HUDEP-2 (cell line): ENCODE results near the gene AGAP6.
"Not testable (repeated sequence)": the region's sequence is repeated elsewhere in the genome, so short reads cannot be mapped to it uniquely, and the experiment has no call there.

ENCODE experiments used
- DNase-seq, 76 experiments: peaks; one replicate each; lab custom pipeline; 2025; ENCODE audit not compliant: unreplicated experiment in 76 of 76; lab: John Stamatoyannopoulos, UW

AGAP6 gene

DNA sequence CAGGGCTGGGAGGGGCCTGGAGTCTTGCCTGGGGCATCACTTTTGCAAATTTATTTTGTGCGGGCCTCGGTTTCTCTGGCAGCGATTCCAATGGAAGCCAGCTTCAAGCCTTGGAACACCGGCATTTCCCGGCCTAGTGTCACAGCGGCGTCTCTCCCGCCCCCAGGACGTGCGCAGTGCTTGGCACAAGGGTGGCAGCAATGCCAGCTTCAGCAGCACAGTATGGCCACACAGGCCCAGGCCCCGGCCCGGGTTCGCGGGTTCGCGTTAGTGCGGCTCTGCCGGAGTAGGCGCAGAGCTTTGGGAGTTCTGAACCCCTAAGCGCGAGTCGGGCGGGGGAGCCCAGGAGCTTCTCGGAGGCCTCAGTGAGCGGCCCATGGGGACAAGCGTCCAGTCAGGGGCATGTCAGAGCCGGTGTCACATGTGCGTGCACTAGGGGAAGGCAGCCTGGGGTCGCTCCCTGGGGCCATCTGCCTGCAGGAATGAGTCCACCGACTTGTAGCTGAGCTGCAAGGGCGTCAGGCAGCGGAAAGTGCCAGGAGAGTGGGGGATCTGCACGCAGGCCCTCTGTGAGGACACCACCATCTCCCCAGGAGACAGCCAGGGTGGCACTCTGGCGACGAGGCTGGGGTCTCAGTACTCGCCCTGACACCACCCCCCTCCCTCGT, 36.6 kb downstream of the AGAP6 start:
- DNase-seq = not testable (repeated sequence)

DNA sequence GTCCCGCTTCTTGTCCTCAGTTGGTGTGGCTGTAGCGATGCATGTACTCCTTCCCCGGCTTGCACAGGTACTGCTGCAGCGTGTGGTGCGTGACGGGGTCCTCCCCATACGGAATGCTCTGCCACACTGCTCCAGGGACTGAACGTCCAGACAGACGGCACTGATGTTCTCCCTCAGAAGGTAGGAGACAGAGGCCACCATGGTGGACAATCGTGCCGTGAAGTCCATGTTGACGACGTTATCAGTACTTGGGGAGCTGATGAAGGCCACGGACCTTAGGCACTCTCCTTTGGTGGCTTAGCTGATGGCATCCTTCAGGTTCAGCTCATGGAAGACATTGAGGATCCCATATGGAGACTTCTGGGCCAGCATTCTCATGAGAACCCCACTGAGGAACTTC, 37.4 kb downstream of the AGAP6 start:
- no peak for DNase-seq

DNA sequence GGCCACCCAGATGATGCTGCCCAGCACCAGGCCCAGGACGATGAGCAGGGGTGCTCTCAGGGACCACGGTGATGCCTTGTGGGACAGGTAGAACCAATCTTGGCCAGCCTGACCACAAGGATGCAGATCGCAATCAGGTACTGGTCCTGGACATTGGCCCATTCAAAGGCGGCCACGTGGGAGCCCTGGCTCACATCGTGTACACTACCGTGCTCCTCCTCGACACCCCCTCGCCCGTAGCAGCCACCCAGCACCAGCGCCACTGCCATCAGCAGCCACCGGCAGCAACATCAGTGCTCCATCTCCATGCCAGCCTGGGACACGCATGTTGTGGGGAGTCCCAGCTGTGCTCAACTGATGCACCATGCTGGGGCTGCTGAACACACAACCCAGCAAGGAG, 39.0 kb downstream of the AGAP6 start:
- DNase-seq = no peak

- no peak for DNase-seq
Measured at GRCh38 chr10:50033481-50033880, 45.3 kb downstream of the AGAP6 start.

DNA sequence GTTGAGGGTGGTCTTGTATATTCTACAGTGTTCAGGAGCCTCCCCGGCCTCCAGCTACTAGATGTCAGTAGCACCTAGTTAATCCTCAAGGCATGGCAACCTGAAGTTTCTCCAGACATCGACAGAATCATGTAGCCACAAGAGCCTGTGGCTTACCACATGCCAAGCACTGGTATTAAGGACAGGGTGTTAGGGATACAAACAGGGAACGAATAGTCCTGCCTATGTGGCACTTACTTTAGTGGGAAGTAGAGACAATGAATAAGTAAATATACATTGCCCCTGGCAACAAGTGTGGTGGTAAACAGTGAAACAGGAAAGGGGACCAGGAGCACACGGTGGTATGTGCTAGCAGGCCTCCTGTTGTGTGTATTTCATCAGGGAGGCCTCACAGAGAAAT, 47.1 kb downstream of the AGAP6 start:
- not testable (repeated sequence) for DNase-seq

DNA sequence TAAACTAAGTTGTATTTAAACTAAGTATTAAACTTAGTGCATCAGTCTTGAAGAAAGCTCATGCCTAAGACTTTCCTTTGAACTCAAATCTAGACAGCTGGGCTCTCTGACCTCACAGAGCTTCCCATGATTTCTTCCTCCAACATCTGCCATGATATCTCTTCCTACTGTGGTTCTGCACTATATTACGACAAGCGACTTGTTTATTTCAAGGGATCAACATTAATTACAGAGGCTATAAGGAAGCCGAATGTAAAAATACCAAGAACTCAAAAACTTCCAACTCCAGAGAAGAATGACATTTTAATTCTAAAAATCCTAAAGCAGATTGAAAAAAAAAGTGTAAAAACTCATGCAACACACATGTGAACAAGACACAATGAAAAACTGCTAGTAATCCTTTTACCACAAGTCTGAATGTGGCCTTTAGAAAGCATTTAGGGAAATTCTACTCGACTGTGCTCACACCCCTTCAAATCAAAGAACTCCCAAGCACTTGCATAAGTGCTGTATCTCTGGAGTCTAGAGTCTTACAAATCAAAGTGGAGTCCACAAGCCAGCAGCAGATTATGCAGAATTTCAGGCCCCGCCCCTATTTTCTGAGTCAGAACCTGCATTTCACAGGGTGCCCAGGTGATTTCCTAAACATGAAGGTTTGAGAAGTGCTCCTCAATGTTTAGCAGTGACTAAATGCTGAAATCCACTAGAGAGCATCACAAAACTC, 56.9 kb downstream of the AGAP6 start:
- DNase-seq = no peak

GRCh38 chr10:50046457-50046856, 58.3 kb downstream of the AGAP6 start:
- DNase-seq = not testable (repeated sequence)

DNA sequence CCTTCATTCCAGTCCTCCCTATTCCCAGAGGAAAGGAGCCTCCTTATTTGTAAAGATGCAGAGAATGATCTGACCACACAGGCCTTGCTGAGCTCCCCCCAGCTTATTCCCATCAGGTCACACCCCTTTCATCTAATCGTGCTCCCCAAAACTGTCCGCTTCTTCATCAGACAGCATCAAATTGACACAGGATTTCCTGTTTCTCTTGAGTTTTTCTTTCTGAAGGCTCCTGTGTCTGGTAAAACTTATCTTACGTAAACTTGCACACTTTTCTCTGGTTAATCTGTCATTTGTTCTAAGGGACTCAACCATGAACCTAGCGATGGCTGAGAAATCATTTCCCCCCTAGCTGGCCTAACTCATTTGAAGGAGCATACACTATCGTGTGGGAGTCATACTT, 59.4 kb downstream of the AGAP6 start:
- not testable (repeated sequence) for DNase-seq

DNA sequence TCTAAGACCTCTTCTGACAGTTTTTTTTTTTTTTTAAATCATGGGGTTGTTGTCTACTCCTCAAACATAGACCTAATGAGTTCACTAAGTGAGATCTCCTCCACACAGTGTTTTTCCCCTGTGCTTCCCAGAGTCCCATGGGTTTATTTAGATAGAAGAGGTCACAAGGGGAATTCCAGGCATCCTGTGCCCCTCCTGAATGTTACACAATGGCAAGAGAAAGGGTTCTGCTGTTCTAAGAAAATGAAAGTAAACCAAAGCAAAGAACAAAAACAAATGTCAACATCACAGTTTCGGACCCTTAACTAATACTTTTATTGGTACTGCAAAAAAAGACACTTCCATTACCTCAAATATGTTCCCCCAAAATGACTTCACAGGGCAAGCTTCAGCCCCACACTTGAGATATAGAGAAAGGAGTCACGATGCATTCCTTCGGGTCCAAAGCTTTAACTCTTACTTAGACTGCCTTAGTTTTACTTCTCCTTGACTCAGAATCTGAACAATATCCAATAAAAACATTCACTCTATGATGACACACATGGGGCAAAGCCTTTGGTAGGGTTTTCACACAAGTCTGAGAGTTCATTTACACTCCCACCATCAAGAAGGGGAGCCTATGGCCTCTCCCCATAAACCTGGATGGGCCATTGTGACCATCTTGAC, 63.9 kb downstream of the AGAP6 start:
- not testable (repeated sequence) for DNase-seq

DNA sequence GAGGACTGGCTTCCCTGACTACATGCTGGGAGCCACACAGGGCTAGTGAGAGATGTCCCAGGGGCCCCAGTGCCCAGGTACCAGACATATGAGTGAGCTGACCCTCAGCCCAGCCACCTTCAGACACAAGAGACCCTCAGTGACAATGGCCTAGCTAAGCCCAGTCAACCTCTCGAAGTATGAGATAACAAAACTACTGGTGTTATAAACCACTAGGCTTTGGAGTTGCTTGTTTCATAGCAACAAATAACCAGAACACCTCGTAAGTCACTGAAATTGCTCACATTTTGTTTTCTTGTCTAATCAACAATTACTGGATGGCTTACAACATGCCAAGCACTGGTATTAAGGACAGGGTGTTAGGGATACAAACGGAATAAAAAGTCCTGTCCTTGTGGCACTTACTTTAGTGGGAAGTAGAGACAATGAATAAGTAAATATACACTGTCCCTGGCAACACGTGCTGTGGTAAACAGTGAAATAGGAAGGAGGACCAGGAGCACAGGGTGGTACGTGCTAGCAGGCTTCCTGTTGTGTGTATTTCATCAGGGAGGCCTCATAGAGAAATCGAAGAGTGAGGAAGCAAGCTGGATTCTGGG, 64.7 kb downstream of the AGAP6 start:
- DNase-seq = not testable (repeated sequence)

DNA sequence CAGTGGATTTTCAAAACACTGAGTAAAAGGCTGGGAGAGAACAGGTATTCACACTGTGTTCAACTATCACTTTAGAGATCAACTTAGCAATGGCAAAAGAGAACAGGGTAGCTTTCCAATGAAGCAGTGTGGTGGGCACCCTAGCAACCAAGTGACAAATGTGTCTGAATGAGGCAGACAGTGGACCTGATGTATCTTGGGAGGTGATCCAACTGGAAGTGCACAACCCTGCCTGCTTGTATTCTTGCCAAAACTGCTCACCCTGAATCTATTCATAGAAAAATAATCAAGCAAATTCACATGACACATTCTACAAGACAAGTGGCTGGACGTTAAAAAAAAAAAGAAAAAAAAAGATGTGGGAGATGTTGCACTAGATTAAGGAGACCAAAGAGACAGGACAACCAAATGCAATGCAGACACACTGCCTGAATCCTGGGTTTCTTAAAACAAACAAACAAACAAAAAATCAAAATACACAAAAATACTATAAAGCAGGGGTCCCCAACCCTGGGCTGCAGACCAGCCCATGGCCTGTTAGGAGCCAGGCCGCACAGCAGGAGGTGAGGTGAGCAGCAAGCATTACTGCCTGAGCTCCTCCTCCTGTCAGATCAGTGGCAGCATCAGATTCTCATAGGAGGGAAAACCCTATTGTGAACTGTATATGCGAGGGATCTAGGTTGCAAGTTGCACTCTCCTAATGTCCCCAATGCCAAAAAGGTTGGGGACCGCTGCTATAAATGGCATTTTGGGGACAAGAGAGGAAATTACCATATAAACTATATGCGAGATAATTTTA, 67.5 kb downstream of the AGAP6 start:
- not testable (repeated sequence) for DNase-seq

DNA sequence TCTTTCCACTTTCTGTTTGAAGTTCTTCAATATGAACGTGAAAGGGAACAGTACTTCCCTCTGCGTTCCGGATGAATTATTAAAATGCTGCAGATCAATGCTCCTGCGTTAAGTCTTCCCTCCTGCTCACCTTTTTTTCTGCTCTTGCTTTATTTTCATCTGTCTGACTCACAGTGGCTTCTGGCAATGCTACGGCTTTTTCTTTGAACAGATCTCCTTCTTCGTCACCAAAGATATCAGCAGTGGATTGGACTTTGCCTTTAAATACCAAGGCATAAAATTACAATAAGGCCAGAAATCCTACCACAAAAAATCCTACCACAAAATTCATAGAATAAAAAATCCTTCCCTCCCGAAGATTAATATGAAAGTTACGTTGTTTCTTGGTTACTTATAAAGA, 68.4 kb downstream of the AGAP6 start:
- not testable (repeated sequence) for DNase-seq

DNA sequence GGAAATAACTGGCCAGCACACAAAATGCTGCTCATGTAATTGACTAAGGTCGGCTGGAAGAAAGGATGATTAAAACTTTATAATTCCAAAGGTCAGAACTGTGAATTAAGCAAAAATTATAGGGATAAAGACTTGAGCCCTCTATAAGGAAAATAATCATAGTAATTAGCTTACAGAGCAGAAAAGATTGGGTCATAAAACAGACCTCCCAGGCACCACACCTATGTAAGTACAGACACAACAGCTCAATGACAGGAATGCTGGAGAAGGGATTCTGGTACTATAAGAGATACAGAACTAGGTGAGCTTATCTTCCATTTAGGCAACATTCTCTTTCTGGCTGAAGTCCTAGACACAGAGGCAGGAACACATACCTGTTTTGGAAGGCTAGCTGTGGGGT, 70.5 kb downstream of the AGAP6 start:
- DNase-seq = not testable (repeated sequence)

- not testable (repeated sequence) for DNase-seq
Measured at GRCh38 chr10:50059946-50060345, 71.7 kb downstream of the AGAP6 start.
